Trophoblast cell (in vitro differentiated cells and primary cell): Measurements from ENCODE around the gene TEPSIN.

ENCODE experiments used
- DNase-seq, 2 donors: peaks; one replicate each; pipeline ENCODE4 v3.0.0-alpha.2; 2016
- H2AFZ ChIP-seq: 2 replicates; pipeline ENCODE4 v1.6.1; 2013; ENCODE audit warnings: low read length, moderate library complexity, mild to moderate bottlenecking; ENCODE audit not compliant: insufficient read depth, poor library complexity
- H2AK5ac ChIP-seq: 2 replicates; pipeline ENCODE4 v1.6.1; 2013; ENCODE audit warnings: mild to moderate bottlenecking, low read length
- H2BK120ac ChIP-seq: 2 replicates; pipeline ENCODE4 v1.6.1; 2013; ENCODE audit warnings: low read length, mild to moderate bottlenecking, moderate library complexity; ENCODE audit not compliant: insufficient read depth, poor library complexity
- H2BK12ac ChIP-seq: 2 replicates; pipeline ENCODE4 v1.6.1; 2013; ENCODE audit warnings: mild to moderate bottlenecking, low read length, moderate library complexity
- H2BK5ac ChIP-seq: 2 replicates; pipeline ENCODE4 v1.6.1; 2013; ENCODE audit warnings: low read length, low read depth, moderate library complexity, mild to moderate bottlenecking; ENCODE audit not compliant: poor library complexity
- H3K14ac ChIP-seq: 2 replicates; pipeline ENCODE4 v1.6.1; 2013; ENCODE audit warnings: mild to moderate bottlenecking, low read length
- H3K18ac ChIP-seq: 2 replicates; pipeline ENCODE4 v1.6.1; 2013; ENCODE audit warnings: mild to moderate bottlenecking, low read length
- H3K23ac ChIP-seq: 2 replicates; pipeline ENCODE4 v1.6.1; 2013; ENCODE audit warnings: low read length
- H3K27ac ChIP-seq: 2 replicates; pipeline ENCODE4 v1.5.1; 2013; ENCODE audit warnings: low read depth, mild to moderate bottlenecking, inconsistent platforms, low read length, moderate library complexity
- H3K27me3 ChIP-seq: 2 replicates; pipeline ENCODE4 v1.6.1; 2013; ENCODE audit warnings: inconsistent platforms, mild to moderate bottlenecking, low read length, moderate library complexity; ENCODE audit not compliant: insufficient read depth
- H3K36me3 ChIP-seq, 2 experiments: 1 replicate in 1 of 2; 2 replicates in 1 of 2; pipeline ENCODE4 v1.6.1; 2013; ENCODE audit warnings: low read length in 2 of 2, mild to moderate bottlenecking in 2 of 2, moderate library complexity in 1 of 2; ENCODE audit not compliant: insufficient read depth in 2 of 2, control insufficient read depth in 1 of 2
- H3K4ac ChIP-seq: 2 replicates; pipeline ENCODE4 v1.6.1; 2013; ENCODE audit warnings: low read depth, mild to moderate bottlenecking, low read length, moderate library complexity
- H3K4me1 ChIP-seq, 2 experiments: 1 replicate in 1 of 2; 2 replicates in 1 of 2; pipeline ENCODE4 v1.6.1; 2013; ENCODE audit warnings: low read length in 2 of 2, mild to moderate bottlenecking in 2 of 2, moderate library complexity in 1 of 2; ENCODE audit not compliant: insufficient read depth in 2 of 2, control insufficient read depth in 1 of 2
- H3K4me2 ChIP-seq: 2 replicates; pipeline ENCODE4 v1.6.1; 2013; ENCODE audit warnings: inconsistent platforms, mild to moderate bottlenecking, low read length, moderate library complexity
- H3K4me3 ChIP-seq: 2 replicates; pipeline ENCODE4 v1.5.1; 2013; ENCODE audit warnings: mild to moderate bottlenecking, low read depth, low read length, inconsistent platforms
- H3K79me1 ChIP-seq: one replicate; pipeline ENCODE4 v1.6.1; 2013; ENCODE audit warnings: low read length
- H3K79me2 ChIP-seq: 2 replicates; pipeline ENCODE4 v1.6.1; 2013; ENCODE audit warnings: low read length, mild to moderate bottlenecking; ENCODE audit not compliant: control insufficient read depth, insufficient read depth, poor library complexity
- H3K9ac ChIP-seq: 2 replicates; pipeline ENCODE4 v1.6.1; 2013; ENCODE audit warnings: mild to moderate bottlenecking, low read length
- H3K9me3 ChIP-seq: 2 replicates; pipeline ENCODE4 v1.6.1; 2013; ENCODE audit warnings: low read depth, mild to moderate bottlenecking, control low read depth, inconsistent platforms, low read length; ENCODE audit not compliant: insufficient read depth
- H4K12ac ChIP-seq: 2 replicates; pipeline ENCODE4 v1.6.1; 2013; ENCODE audit warnings: low read depth, mild to moderate bottlenecking, low read length, moderate library complexity
- H4K8ac ChIP-seq: 2 replicates; pipeline ENCODE4 v1.6.1; 2013; ENCODE audit warnings: low read depth, mild to moderate bottlenecking, low read length, moderate library complexity
- H4K91ac ChIP-seq: one replicate; pipeline ENCODE4 v1.6.1; 2013; ENCODE audit warnings: low read depth, mild to moderate bottlenecking, low read length, moderate library complexity
- WGBS: extraction: QIAGEN DNeasy Blood & Tissue Kit; methylation state at CpG from one replicate; pipeline ENCODE4 v1.1.7; 2013; ENCODE audit warnings: missing lambda C conversion rate; ENCODE audit not compliant: insufficient read length, insufficient coverage; ENCODE audit errors: extremely low coverage; 5-methylcytosine and 5-hydroxymethylcytosine counted together

Gene TEPSIN

DNA sequence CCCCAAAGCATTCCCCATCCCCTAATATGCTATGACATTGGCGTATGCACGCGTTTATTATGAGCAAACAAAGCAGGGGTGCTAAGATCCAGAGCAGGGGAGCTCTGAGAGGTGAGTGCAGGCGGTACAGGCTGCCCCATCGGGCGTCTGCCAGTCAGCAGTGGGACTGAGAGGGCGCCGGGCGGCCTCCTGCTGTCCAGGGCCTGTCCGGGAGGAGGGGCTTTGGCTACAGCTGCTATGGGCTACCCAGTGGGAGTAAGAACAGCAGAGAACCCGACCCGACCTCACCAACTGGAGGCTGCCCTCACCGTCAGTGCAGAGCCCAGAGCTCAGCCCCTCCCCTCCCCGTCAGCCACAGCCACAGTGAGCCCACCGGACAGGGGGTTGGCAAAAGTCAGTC lies 54.3 kb downstream of the TEPSIN start:
- no peak overlapping the region for H3K4ac ChIP-seq
- H4K12ac ChIP-seq, result no peak overlapping the region
- H2BK120ac ChIP-seq, result no peak overlapping the region
- no peak overlapping the region for H4K91ac ChIP-seq
- WGBS, result no CpG with 5 or more reads among the region's 15 CpGs
- no peak overlapping the region for H2BK12ac ChIP-seq
- DNase-seq, result no peak
- H3K9me3 ChIP-seq, result peaks cover 4% of the 10 kb centered on the region
- H3K14ac ChIP-seq, result no peak overlapping the region
- H2AFZ ChIP-seq, result no peak overlapping the region
- H3K9ac ChIP-seq, result no peak overlapping the region
- no peak overlapping the region for H3K27ac ChIP-seq
- H3K18ac ChIP-seq, result no peak overlapping the region
- H3K36me3 ChIP-seq, result peaks cover 10 to 13% of the 10 kb centered on the region in 2 experiments
- H2AK5ac ChIP-seq, result no peak overlapping the region
- no peak overlapping the region for H3K4me2 ChIP-seq
- H2BK5ac ChIP-seq, result no peak overlapping the region
- no peak overlapping the region for H3K4me3 ChIP-seq
- no peak overlapping the region for H3K23ac ChIP-seq
- H3K27me3 ChIP-seq, result no peaks in the 10 kb centered on the region
- H4K8ac ChIP-seq, result no peak overlapping the region
- H3K4me1 ChIP-seq, result no peaks in the 10 kb centered on the region
- H3K79me1 ChIP-seq, result no peaks in the 10 kb centered on the region
- H3K79me2 ChIP-seq, result no peaks in the 10 kb centered on the region

DNA sequence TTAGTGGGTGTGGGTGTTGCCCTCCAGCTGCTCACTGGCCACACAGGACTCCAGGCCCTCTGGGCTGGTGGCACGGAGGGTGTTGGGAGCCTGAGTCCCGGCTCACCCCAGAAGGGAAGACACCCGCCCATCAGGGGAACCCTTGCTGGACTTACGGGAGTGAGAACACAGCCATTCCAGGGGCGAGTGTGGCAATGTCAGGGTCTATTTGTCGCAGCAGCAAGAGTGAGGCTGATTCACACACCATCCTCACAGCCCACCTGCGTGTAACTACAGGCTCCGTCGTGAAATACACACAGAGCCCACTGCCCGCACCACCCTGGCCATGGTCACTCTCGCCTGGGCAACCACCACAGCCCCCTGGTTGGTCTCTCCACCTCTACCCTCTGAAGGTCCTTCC lies 55.0 kb downstream of the TEPSIN start:
- H3K27me3 ChIP-seq, result no peaks in the 10 kb centered on the region
- H3K79me1 ChIP-seq, result no peaks in the 10 kb centered on the region

DNA sequence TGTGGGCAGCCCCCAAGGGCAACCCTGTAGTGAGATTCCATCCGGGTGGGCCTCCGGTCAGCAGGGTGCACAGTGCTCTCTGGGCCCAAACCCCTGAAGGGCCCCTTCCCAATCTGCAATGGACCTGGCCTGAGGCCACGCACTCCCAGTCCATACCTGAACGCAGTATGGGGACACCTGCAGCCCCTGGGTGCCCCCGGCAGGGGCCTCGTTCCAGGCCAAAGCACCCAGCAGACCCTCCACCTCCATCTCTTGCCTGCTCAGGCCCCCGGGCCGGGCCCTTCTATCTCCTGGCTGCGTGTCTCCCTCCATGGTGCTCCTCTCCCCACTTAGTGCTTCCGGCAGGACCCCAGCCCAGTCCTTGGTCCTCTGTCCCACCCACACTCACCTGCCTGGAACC lies 55.5 kb downstream of the TEPSIN start:
- Histone ChIP-seq H3K23ac (no peak overlapping the region), H3K27me3 (no peaks in the 10 kb centered on the region), H3K4ac (no peak overlapping the region), H3K4me2 (no peak overlapping the region), H3K79me2 (no peaks in the 10 kb centered on the region), H4K91ac (no peak overlapping the region), H2BK12ac (no peak overlapping the region), H3K27ac (no peak overlapping the region), H3K36me3 (peaks cover 1% of the 10 kb centered on the region in 2 experiments), H3K4me1 (no peaks in the 10 kb centered on the region), H3K9me3 (peaks cover 4% of the 10 kb centered on the region), H4K12ac (no peak overlapping the region), H3K4me3 (no peak overlapping the region), H4K8ac (no peak overlapping the region), H2BK120ac (no peak overlapping the region), H2AK5ac (no peak overlapping the region), H3K9ac (no peak overlapping the region), H2AFZ (no peak overlapping the region), H3K14ac (no peak overlapping the region), H3K79me1 (no peaks in the 10 kb centered on the region), H3K18ac (no peak overlapping the region), H2BK5ac (no peak overlapping the region)
- DNase-seq, result no peak
- no CpG with 5 or more reads among the region's 10 CpGs for WGBS

More for the DNA sequence above, 55.0 kb downstream of the TEPSIN start:
- no peak overlapping the region for H4K12ac ChIP-seq
- H3K18ac ChIP-seq, result no peak overlapping the region
- H2BK120ac ChIP-seq, result no peak overlapping the region
- no peak overlapping the region for H3K4me3 ChIP-seq
- no peak overlapping the region for H3K9ac ChIP-seq
- no CpG with 5 or more reads among the region's 11 CpGs for WGBS
- no peak overlapping the region for H4K91ac ChIP-seq
- H3K9me3 ChIP-seq, result peaks cover 4% of the 10 kb centered on the region
- H2BK12ac ChIP-seq, result no peak overlapping the region
- H4K8ac ChIP-seq, result no peak overlapping the region
- no peak overlapping the region for H3K4ac ChIP-seq
- no peak overlapping the region for H2AK5ac ChIP-seq
- H3K4me2 ChIP-seq, result no peak overlapping the region
- H2AFZ ChIP-seq, result no peak overlapping the region
- H3K79me2 ChIP-seq, result no peaks in the 10 kb centered on the region
- H2BK5ac ChIP-seq, result no peak overlapping the region
- no peak overlapping the region for H3K14ac ChIP-seq
- no peaks in the 10 kb centered on the region for H3K4me1 ChIP-seq
- peaks cover 4 to 6% of the 10 kb centered on the region in 2 experiments for H3K36me3 ChIP-seq
- H3K23ac ChIP-seq, result no peak overlapping the region
- DNase-seq, result no peak
- no peak overlapping the region for H3K27ac ChIP-seq

GRCh38 chr17:81182596-81182995 lies 56.3 kb downstream of the TEPSIN start:
- Histone ChIP-seq H4K12ac (no peak overlapping the region), H2BK12ac (no peak overlapping the region), H3K4me1 (no peaks in the 10 kb centered on the region), H3K36me3 (no peaks in the 10 kb centered on the region), H4K8ac (no peak overlapping the region), H3K27ac (no peak overlapping the region), H3K9ac (no peak overlapping the region), H3K79me2 (no peaks in the 10 kb centered on the region), H3K27me3 (no peaks in the 10 kb centered on the region), H3K4me3 (no peak overlapping the region), H3K23ac (no peak overlapping the region), H3K4me2 (no peak overlapping the region), H2BK120ac (no peak overlapping the region), H2BK5ac (no peak overlapping the region), H3K79me1 (no peaks in the 10 kb centered on the region), H3K9me3 (peaks cover 4% of the 10 kb centered on the region), H2AK5ac (no peak overlapping the region), H2AFZ (no peak overlapping the region), H3K18ac (no peak overlapping the region), H3K4ac (no peak overlapping the region), H4K91ac (no peak overlapping the region), H3K14ac (no peak overlapping the region)
- no peak for DNase-seq
- no CpG with 5 or more reads among the region's 5 CpGs for WGBS
